HPDE6-E6E7 (cell line): ENCODE results near the gene CDIPT.
A peak's percentile ranks its signal among the peaks of the same experiment; 100 is the strongest.

ENCODE experiments used
- DNase-seq: peaks from one replicate; pipeline ENCODE4 v3.0.0; 2011; ENCODE audit warnings: missing footprints; ENCODE audit errors: extremely low spot score

CDIPT gene

DNA sequence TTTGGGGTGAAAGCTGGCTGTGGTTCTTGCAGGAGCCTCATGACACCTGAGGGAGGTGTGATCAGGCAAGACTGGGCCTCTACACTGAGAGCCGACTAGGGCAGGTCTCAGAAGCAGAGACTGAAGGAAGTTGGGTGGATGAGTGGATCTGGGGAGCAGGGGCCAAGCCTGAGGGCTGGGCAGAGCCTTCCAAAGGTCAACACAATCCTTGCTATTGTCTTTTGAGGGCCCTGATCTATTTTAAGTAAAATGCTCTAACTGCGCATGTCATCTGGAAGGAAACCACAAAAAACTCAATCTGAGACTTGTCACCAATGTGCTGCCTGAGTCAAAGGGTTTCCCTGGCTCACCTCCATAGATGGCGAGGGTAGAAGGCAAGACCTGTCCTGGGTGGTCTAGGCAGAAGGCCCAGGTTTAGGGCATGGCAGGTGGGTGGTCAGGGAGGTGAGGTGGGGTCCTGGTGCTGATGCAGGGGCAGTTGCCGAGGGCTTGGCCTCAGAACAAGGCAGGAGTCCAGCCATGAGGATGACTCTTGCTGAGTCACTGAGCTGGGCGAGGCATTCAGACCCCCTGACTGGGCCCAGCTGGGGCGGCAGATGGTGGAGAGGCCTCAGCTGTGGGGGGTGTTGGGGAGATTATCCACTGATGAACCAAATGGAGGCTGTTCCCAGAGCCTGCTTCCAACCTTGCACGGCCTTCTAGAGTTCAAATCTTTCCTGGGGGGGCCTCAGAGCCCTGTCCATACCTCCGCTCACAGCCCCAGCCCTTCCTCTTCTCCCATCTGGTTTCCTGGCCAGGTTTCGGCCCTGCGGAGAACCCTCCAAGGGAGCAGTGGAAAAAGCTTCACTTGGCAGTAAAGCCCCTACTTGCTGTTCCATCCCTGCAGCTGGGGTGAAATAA lies 37.6 kb downstream of the CDIPT start:
- DNase-seq = no peak

GRCh38 chr16:29824589-29825144 lies 38.4 kb downstream of the CDIPT start:
- DNase-seq = no peak

DNA sequence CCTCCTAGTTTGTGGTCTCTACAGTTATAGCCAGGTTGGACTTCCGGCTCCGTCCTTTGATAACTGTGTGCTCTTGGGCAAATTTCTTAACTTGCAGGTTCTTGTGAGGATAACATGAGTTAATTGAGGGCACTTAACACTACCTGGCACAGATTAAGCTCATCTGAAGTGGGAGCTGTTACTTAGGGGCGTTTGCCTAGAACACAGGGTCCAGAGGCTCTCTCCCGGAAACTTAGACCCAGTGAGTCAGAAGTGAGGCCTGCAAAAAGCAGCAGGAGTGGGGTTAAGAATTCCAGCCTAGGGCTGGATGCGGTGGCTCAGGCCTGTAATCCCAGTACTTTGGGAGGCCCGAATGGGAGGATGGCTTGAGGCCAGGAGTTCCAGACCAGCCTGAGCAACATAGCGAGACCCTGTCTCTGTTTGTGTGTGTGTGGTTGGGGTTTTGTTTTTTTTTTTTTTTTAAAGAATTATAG lies 41.3 kb downstream of the CDIPT start:
- DNase-seq = no peak

GRCh38 chr16:29820730-29821642 lies 42.0 kb downstream of the CDIPT start:
- no peak for DNase-seq

DNA sequence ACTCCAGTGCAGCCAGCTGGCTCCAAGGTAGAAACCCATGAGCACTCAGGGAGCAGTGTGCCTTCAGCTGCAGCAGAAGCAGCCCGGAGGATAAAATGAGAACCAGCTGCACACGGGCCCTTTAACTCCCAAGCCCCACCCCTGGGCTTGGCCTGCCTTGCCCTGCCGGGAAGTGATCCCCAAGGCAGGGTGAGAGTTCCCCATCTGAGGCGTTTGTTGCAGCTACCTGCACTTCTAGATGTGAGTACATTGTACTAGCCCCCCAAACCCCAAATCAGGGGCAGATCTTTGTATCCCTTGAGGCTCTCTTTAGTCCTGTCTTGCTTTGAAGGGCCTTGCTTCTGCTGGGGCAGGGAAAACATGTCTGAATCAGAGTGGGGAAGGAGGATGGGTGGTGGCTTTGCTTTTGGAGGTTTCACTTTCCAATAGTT lies 42.7 kb downstream of the CDIPT start, which contains the start of gene MVP:
TSS of gene MVP (plus strand) at position 192 of the 431 bp plus-strand sequence. CDS start 10,088 bp downstream, outside the sequence.
- DNase-seq = no peak

DNA sequence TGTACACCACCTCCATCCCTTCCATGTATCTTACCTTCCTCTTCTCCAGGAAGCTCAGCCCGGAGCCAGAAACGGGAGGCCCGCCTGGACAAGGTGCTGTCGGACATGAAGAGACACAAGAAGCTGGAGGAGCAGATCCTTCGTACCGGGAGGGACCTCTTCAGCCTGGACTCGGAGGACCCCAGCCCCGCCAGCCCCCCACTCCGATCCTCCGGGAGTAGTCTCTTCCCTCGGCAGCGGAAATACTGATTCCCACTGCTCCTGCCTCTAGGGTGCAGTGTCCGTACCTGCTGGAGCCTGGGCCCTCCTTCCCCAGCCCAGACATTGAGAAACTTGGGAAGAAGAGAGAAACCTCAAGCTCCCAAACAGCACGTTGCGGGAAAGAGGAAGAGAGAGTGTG lies 43.5 kb downstream of the CDIPT start:
- no peak for DNase-seq

DNA sequence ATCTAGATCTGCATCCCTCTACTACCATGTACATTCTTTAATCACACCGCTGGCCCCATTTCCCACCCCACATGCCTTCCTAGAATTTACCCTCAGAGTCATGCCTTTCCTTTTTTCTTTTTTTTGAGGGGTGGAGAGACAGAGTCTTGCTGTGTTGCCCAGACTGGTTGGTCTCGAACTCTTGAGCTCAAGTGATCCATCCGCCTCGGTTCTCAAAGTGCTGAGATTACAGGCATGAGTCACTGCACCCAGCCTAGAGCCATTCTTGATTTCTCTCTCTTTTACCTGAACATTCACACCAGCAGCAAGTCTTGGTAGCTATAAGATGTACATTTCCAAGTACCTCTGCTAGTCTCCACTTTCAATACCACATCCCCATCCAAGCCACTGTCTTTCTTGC lies 44.9 kb downstream of the CDIPT start:
- DNase-seq = no peak

- no peak for DNase-seq
These were observed 46.2 kb downstream of the CDIPT start for GRCh38 chr16:29816694-29817441.

DNA sequence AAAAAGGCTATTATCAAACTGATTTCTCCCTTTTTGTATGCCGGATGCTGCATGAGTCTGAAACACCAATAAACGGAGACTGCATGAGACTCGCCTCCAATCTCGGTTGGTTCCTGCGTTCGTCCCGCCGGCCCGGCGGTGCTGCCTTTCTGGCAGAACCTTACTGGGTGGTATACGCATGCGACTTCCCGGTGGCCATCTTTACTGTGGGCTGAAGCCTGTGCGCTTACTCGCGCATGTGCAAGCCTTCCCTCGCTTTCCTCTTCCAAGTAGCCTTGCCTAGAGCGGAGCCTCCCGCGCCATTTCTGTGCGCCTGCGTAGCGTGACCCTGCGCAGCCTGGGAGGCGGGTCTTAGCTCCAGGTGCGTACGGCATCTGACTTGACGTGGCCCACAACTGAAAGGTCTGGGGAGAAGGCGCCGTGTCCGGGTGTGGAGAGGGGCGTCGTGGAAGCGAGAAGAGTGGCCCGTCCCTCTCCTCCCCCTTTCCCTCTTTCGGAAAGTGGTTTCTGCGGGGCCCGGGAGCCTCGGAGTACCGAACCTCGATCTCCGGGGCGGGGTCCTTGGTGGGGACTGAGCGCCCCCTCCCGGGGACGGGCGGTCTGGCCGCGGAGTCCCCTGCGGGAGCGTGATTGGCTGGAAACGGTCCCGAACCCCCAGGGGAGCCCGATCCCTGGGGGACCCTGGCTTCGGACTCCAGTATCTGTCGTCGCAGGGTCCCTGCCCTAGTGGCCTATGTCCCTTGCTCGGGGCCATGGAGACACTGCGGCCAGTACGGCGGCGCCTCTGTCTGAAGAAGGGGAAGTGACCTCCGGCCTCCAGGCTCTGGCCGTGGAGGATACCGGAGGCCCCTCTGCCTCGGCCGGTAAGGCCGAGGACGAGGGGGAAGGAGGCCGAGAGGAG lies 47.0 kb downstream of the CDIPT start, which contains the start of gene PAGR1:
TSS of gene PAGR1 (plus strand) at position 360 of the 901 bp plus-strand sequence. CDS start at position 734, 374 bp downstream.
- DNase-seq = peak; percentile 92

DNA sequence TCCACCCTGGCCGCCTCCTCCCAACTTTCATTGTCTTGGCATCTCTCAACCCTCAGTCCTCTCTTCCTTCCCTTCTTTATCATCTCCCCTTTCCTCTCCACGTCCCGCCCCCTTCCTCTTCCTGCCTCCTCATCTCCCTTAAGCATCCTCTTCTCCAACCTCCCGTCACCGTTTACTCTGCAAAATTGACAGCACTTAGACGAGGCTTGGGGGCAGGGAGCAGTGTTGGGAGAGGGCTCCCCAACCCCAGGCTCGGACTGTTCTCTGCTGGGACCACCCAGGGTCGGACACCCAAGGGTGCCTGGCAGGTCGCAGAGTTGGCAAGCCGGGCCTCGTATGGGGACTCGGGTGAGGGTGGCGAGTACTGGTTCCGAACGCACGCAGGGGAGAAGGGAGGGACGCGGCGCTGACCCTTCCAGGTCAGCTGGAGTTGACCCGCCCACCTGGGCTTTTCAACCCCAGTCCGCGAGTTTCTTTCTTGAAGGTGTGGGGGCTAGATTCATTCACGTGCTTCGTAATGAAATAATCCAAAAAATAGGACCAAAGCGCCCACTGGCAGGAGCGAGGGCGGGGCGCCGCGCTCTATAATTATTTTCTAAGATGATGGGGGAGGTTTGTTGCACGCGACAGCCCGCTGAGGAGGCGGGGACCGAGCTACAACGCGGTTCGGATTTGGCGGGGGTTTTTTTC lies 47.8 kb downstream of the CDIPT start:
- DNase-seq = no peak

GRCh38 chr16:29814592-29814991 lies 48.4 kb downstream of the CDIPT start:
- no peak for DNase-seq

DNA sequence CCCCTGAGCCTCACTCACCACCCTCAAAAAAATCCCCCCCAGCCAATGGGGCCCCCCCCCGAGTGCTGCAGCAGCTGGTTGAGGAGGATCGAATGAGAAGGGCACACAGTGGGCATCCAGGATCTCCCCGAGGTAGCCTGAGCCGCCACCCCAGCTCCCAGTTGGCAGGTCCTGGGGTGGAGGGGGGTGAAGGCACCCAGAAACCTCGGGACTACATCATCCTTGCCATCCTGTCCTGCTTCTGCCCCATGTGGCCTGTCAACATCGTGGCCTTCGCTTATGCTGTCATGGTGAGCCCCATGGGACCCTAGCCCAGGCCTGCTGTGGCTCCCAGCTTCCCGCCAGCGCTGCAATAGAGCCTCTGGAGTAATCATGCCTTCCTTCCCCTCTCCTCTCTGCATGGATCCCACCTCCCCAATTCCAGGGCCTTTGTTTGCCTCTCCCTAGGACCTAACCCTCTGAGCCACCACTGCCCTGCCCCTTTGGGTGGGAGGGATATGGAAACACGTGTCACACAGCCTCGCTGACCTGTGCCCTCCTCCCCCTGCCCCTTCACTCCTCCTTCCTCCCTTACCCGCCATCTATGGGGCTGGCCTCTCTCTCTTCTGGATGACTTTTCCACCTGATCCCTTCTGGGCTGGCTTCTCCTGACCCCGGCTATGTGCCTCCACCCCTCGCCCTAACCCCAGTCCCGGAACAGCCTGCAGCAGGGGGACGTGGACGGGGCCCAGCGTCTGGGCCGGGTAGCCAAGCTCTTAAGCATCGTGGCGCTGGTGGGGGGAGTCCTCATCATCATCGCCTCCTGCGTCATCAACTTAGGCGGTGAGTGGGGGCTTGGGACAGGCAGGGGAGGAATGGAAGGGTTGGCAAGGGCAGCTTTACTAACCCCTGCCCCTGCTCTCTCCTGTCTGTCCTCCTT lies 49.1 kb downstream of the CDIPT start:
- DNase-seq = no peak

DNA sequence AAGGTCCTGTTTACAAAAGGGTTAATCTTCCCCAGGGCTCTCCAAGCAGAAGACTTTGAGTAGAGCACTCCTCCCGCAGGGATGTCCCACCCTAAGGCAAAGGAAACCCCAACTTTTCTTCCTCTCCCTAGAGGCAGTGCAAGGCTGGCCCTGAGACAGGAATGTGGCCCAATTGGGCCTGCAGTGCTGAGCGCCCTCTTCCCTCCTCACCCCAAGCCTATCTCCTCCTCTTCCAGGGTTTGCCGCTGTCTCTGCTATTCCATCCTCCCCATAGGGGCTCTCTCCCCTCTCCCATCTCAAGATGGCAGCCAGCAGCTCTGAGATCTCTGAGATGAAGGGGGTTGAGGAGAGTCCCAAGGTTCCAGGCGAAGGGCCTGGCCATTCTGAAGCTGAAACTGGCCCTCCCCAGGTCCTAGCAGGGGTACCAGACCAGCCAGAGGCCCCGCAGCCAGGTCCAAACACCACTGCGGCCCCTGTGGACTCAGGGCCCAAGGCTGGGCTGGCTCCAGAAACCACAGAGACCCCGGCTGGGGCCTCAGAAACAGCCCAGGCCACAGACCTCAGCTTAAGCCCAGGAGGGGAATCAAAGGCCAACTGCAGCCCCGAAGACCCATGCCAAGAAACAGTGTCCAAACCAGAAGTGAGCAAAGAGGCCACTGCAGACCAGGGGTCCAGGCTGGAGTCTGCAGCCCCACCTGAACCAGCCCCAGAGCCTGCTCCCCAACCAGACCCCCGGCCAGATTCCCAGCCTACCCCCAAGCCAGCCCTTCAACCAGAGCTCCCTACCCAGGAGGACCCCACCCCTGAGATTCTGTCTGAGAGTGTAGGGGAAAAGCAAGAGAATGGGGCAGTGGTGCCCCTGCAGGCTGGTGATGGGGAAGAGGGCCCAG lies 50.0 kb downstream of the CDIPT start:
- no peak for DNase-seq

DNA sequence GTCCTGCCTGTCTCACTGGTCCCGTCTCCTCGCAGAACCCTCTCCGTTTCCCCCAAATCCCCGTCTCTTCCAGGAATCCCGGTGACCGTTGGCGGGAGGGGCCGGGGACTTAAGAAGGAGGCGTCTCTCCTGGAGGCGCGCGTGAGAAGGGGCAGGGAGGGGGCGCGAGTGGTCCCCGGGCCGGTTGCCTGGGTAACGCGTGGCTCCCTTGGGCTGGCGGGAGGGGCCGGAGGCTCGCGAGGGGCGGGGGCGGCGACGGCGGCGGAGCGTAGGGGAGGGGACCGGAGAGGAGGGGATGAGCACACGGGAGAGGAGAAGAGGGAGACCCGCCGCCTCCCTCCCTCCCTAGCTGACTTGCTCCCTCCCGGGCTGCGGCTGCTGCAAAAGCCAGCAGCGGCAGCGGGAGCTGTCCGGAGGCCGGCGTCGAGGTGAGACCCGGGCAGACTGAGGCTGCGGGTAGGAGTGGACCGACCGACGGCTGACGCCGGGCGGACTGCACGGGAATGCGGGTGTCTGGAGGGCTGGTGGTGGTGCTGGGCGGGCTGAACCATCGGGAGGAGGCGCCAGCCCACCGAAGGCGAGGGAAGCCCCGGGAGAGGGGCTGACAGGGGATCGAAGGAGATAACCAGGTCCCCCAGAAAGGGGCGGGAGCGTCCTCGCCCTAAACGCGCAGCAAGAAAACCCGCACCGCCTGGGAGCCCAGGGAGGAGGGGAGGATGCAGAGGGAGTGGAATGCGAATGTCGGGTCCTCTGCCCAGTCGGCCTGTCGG lies 50.9 kb downstream of the CDIPT start, which contains the start of gene PRRT2:
TSS of gene PRRT2 (plus strand) at position 298 of the 770 bp plus-strand sequence. CDS start 862 bp downstream, outside the sequence.
- no peak for DNase-seq

- DNase-seq = peak; percentile 89
These were observed 51.7 kb downstream of the CDIPT start for GRCh38 chr16:29811170-29811895.
